ENCODE results near the gene SDK1.

- TF ChIP-seq SP1 (IDR thresholded peaks at IDR 0.05) (no peak), CTBP1 (IDR thresholded peaks at IDR 0.05; ENCODE audit: borderline replicate concordance) (no peak), FOXM1 (IDR thresholded peaks at IDR 0.05; ENCODE audit: borderline replicate concordance) (no peak), BHLHE40 (IDR thresholded peaks at IDR 0.05; ENCODE audit: borderline replicate concordance) (no peak)
Observed at GRCh38 chr7:4271716-4272015, 970.6 kb downstream of the SDK1 start.
